Smooth muscle cell (in vitro differentiated cells): Measurements from ENCODE around the gene COX6B2. TPM values are rescaled to one million over a fixed set of nuclear protein-coding genes. Genes with fewer than 3 reads are reported as not detected.
A peak's percentile ranks its signal among the peaks of the same experiment; 100 is the strongest.

Experiments used
- DNase-seq: peaks from one replicate; lab custom pipeline; 2025; ENCODE audit not compliant: unreplicated experiment; lab: John Stamatoyannopoulos, UW
- H2AFZ ChIP-seq: fragments of 200-600 bp; sonication (generic); 2 replicates; pipeline ENCODE4 v1.6.0; 2016; ENCODE audit warnings: antibody characterized with exemption, low read depth, mild to moderate bottlenecking
- H3F3A ChIP-seq: fragments of 200-600 bp; sonication (generic); 2 replicates; pipeline ENCODE4 v1.6.0; 2017; ENCODE audit warnings: antibody characterized with exemption, low read depth
- H3K27ac ChIP-seq: fragments of 200-600 bp; sonication (generic); 2 replicates; pipeline ENCODE4 v1.5.1; 2016; ENCODE audit warnings: low read depth, mild to moderate bottlenecking
- H3K27me3 ChIP-seq: fragments of 200-600 bp; sonication (generic); 2 replicates; pipeline ENCODE4 v1.6.1; 2016; ENCODE audit warnings: low read depth, mild to moderate bottlenecking
- H3K36me3 ChIP-seq: fragments of 200-600 bp; sonication (generic); 2 replicates; pipeline ENCODE4 v1.5.1; 2016; ENCODE audit warnings: low read depth
- H3K4me1 ChIP-seq: fragments of 200-600 bp; sonication (generic); 2 replicates; pipeline ENCODE4 v1.5.1; 2016; ENCODE audit warnings: low read depth
- H3K4me2 ChIP-seq: fragments of 200-600 bp; sonication (generic); 2 replicates; pipeline ENCODE4 v1.6.0; 2016; ENCODE audit warnings: mild to moderate bottlenecking
- H3K4me3 ChIP-seq: fragments of 200-600 bp; sonication (generic); 2 replicates; pipeline ENCODE4 v1.5.1; 2016; ENCODE audit warnings: mild to moderate bottlenecking
- H3K79me2 ChIP-seq: fragments of 200-600 bp; sonication (generic); 2 replicates; pipeline ENCODE4 v1.6.0; 2016; ENCODE audit warnings: low read depth, mild to moderate bottlenecking
- H3K9ac ChIP-seq: fragments of 200-600 bp; sonication (generic); 2 replicates; pipeline ENCODE4 v1.6.0; 2016; ENCODE audit warnings: low read depth
- H3K9me3 ChIP-seq: fragments of 200-600 bp; sonication (generic); replicated peaks from 2 replicates; pipeline ENCODE4 v1.5.1; 2016; ENCODE audit warnings: low read depth
- H4K20me1 ChIP-seq: fragments of 200-600 bp; sonication (generic); 2 replicates; pipeline ENCODE4 v1.6.0; 2016; ENCODE audit warnings: low read depth
- CTCF ChIP-seq: fragments of 200-600 bp; sonication (generic); IDR thresholded peaks from 2 replicates; pipeline ENCODE4 v1.5.1; 2017; ENCODE audit warnings: borderline replicate concordance, mild to moderate bottlenecking, antibody characterized with exemption; ENCODE audit not compliant: insufficient read depth, poor library complexity, severe bottlenecking
- WGBS: methylation state at CpG from one replicate; pipeline ENCODE4 v1.1.7; 2016; ENCODE audit warnings: low lambda C conversion rate; 5-methylcytosine and 5-hydroxymethylcytosine counted together
- polyA plus RNA-seq: library from polyadenylated mRNA; unstranded; fragments of >200 nt; fragmentation: Nextera tagmentation; extraction: Ambion mirVana; gene quantifications from 2 replicates; pipeline ENCODE4 v1.2.1, GENCODE V29; 2016
- total RNA-seq: library from RNA; depleted of rRNA; stranded (reverse); fragments of >200 nt; gene quantifications from 2 replicates; pipeline ENCODE4 v1.2.3, GENCODE V29; 2014

COX6B2 gene
- total and polyA plus RNA-seq, 2 experiments from 2014 or later = 0.18 to 1.7 TPM

- peaks cover 38% of the 10 kb centered on the region for H3F3A ChIP-seq
- no peaks in the 10 kb centered on the region for H3K27me3 ChIP-seq
- no peak overlapping the region for H3K9ac ChIP-seq
- 100% methylated on average over 3 of the region's 3 CpGs for WGBS
- H3K79me2 ChIP-seq = peaks cover 4% of the 10 kb centered on the region
- no peaks in the 10 kb centered on the region for H3K9me3 ChIP-seq
- no peak overlapping the region for H2AFZ ChIP-seq
- H3K4me3 ChIP-seq = no peak overlapping the region
- peaks cover 31% of the 10 kb centered on the region for H4K20me1 ChIP-seq
- no peak for DNase-seq
- H3K27ac ChIP-seq = no peak overlapping the region
- H3K36me3 ChIP-seq = no peaks in the 10 kb centered on the region
- no peak overlapping the region for H3K4me2 ChIP-seq
- H3K4me1 ChIP-seq = peaks cover 12% of the 10 kb centered on the region
- TF ChIP-seq CTCF = no peak
These were observed 12.3 kb upstream of the COX6B2 start for GRCh38 chr19:55366790-55367189.

GRCh38 chr19:55365964-55366363 is 11.4 kb upstream of the COX6B2 start:
- Histone ChIP-seq H4K20me1 (peaks cover 31% of the 10 kb centered on the region), H3K36me3 (no peaks in the 10 kb centered on the region)
- 93% methylated on average over 16 of the region's 19 CpGs for WGBS

GRCh38 chr19:55365245-55365644 is 10.7 kb upstream of the COX6B2 start:
- H3K27me3 ChIP-seq = no peaks in the 10 kb centered on the region
- TF ChIP-seq CTCF = no peak
- H3K9ac ChIP-seq = no peak overlapping the region
- no peaks in the 10 kb centered on the region for H3K36me3 ChIP-seq
- H3K4me3 ChIP-seq = no peak overlapping the region
- H3F3A ChIP-seq = peaks cover 29% of the 10 kb centered on the region
- H3K4me2 ChIP-seq = no peak overlapping the region
- H3K79me2 ChIP-seq = peaks cover 4% of the 10 kb centered on the region
- no peak overlapping the region for H3K27ac ChIP-seq
- no peak for DNase-seq
- no peak overlapping the region for H2AFZ ChIP-seq
- WGBS = 96% methylated on average over 8 of the region's 8 CpGs
- H3K9me3 ChIP-seq = no peaks in the 10 kb centered on the region
- H3K4me1 ChIP-seq = peaks cover 12% of the 10 kb centered on the region
- peaks cover 31% of the 10 kb centered on the region for H4K20me1 ChIP-seq

More at GRCh38 chr19:55365964-55366363, 11.4 kb upstream of the COX6B2 start:
- Histone ChIP-seq H3K4me2 (no peak overlapping the region), H3F3A (peaks cover 33% of the 10 kb centered on the region), H3K27me3 (no peaks in the 10 kb centered on the region), H3K9me3 (no peaks in the 10 kb centered on the region), H3K79me2 (peaks cover 4% of the 10 kb centered on the region), H3K9ac (no peak overlapping the region), H3K4me3 (no peak overlapping the region), H3K27ac (no peak overlapping the region), H2AFZ (no peak overlapping the region), H3K4me1 (peaks cover 12% of the 10 kb centered on the region)
- DNase-seq = no peak
- TF ChIP-seq CTCF = no peak

- peaks cover 6% of the 10 kb centered on the region for H3K4me1 ChIP-seq
- peaks cover 22% of the 10 kb centered on the region for H3F3A ChIP-seq
- no peaks in the 10 kb centered on the region for H3K9me3 ChIP-seq
- H4K20me1 ChIP-seq = peaks cover 22% of the 10 kb centered on the region
- DNase-seq = no peak
- H3K79me2 ChIP-seq = no peaks in the 10 kb centered on the region
- no peak within 1 kb of the TSS for H2AFZ ChIP-seq
- no peak within 1 kb of the TSS for H3K4me2 ChIP-seq
- 64% methylated on average over 27 of the region's 27 CpGs for WGBS
- TF ChIP-seq CTCF = no peak
- H3K27me3 ChIP-seq = no peaks in the 10 kb centered on the region
- peak within 1 kb of the TSS; percentile 52 for H3K27ac ChIP-seq
- H3K9ac ChIP-seq = no peak within 1 kb of the TSS
- H3K36me3 ChIP-seq = no peaks in the 10 kb centered on the region
- H3K4me3 ChIP-seq = no peak within 1 kb of the TSS
These were observed 8.6 kb upstream of the COX6B2 start, which contains the start of gene GARIN5B for GRCh38 chr19:55362990-55363716. Gene GARIN5B (minus strand): TSS chr19:55363260. CDS start chr19:55363066, 194 bp downstream.
